ENCODE measurements around the gene TEKT3.

DNA sequence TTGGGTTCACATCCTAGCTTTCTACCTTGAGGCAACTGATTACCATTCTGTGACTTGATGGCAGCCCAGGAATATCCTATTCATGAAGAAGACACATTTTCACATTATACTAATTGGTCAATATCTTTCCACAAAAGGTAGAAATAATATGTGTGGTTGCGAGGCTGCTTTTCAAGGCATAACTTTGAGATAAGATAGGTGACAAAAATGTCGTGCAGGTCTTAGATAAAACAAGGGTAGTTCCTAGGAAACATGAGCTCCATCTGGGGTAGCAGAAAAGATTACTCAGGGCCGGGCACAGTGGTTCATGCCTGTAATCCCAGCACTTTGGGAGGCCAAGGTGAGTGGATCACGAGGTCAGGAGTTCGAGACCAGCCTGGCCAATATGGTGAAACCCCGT lies 22.3 kb upstream of the TEKT3 start:
- TF ChIP-seq, protein P1, sequence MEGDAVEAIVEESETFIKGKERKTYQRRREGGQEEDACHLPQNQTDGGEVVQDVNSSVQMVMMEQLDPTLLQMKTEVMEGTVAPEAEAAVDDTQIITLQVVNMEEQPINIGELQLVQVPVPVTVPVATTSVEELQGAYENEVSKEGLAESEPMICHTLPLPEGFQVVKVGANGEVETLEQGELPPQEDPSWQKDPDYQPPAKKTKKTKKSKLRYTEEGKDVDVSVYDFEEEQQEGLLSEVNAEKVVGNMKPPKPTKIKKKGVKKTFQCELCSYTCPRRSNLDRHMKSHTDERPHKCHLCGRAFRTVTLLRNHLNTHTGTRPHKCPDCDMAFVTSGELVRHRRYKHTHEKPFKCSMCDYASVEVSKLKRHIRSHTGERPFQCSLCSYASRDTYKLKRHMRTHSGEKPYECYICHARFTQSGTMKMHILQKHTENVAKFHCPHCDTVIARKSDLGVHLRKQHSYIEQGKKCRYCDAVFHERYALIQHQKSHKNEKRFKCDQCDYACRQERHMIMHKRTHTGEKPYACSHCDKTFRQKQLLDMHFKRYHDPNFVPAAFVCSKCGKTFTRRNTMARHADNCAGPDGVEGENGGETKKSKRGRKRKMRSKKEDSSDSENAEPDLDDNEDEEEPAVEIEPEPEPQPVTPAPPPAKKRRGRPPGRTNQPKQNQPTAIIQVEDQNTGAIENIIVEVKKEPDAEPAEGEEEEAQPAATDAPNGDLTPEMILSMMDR (IDR thresholded peaks at IDR 0.05) = no peak
- TF ChIP-seq POLR2AphosphoS5 (IDR thresholded peaks at IDR 0.05) = no peak
- no peak for TF ChIP-seq POLR2A (IDR thresholded peaks at IDR 0.05)
